NCI-H1417 (cell line): Measurements from ENCODE around the gene C13orf46.
A peak's percentile ranks its signal among the peaks of the same experiment; 100 is the strongest.

Source experiments
- DNase-seq, 3 experiments: peaks; one replicate each; lab custom pipeline; 2025; lab: John Stamatoyannopoulos, UW

Gene C13orf46

DNA sequence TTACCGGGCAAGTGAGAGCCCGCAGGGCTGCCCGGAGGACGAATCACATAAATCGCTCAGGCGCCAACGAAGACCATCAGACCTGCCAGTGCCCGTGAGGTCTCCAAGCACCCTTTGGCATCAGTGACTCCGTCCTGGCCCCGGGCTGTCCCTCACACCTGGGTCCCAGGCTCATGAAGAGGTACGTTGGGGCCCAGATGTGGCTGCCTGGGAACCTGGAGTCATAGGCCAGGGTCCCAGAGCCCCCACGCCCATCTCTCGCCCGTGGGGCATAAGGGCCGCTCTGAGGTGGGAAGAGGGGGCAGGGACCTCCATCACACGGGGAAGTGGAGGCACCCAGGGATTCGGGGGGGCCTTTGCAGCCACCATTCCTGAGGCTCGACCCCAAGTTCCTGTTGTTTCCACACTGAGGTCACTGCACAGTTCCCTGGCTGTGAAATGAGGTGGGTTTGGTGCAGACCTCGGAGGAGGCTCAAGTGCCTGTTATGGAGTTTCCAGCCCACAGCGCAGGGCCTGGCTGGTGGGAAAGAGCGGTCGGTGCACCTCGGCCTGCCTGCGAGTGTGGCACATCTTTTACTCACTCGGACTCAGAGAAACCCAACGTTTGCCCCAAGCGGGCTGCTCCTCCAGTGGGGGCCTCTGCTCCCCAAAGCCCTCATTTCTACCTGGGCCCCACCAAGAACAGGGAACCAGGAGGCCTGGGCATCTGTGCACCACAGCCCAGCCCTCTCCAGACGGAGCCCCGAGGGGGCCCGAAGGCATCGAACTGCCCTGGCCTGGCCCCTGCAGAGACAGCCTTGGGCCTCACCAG lies 35.9 kb upstream of the C13orf46 start:
- DNase-seq = no peak

- DNase-seq = no peak
These were observed 35.2 kb upstream of the C13orf46 start for GRCh38 chr13:114008964-114009589.

DNA sequence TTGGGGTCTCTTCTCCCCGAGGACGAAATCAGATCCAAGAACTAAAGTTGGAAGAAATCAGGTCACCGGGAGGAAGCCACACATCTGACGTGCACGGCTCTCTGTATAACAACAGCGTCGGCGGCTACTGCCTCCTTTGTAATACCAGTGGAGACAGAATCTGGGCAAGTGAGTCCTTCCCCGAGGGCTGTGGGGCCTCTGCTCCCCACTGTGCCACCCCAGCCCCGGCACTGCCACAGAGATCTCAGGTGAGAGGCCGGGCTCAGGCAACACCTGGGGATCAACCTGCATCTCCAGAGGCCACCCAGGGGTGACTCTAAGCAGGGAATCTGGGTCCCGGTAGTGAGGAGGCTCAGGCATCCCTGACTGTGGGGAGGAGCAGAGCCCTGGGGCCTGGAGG lies 33.7 kb upstream of the C13orf46 start:
- DNase-seq = no peak

- no peak for DNase-seq
These were observed 31.4 kb upstream of the C13orf46 start for GRCh38 chr13:114005206-114005724.

- DNase-seq = peak in 1 of 3 experiments; percentile 54
These were observed 30.7 kb upstream of the C13orf46 start for GRCh38 chr13:114004420-114005205.

GRCh38 chr13:114002771-114003321 lies 29.0 kb upstream of the C13orf46 start:
- DNase-seq = no peak

DNA sequence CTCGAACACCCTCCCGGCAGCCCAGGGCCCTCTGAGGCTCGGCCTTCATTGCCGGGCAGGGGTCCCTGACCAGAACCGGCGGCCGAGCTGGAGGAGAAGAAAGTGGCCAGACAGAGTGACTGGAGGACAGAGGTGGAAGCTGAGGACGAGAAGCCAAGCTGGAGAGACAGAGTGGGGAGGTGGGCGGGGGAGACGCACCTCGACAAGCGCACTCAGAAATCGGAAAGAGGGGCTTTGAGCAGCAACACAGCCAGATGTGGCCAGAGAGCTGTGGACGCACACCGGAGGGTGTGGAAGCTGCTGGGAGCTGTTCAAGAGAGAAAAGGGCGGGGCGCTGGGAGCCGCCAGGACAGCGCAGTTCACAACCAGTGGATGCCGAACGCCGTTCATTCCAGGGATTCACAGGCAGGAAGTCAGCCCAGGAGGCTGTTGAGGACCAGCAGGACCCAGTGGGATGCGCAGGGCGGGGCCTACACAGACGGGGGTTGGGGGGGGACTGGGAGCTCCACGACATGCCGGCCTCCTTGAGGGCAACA lies 28.2 kb upstream of the C13orf46 start:
- DNase-seq = peak in 1 of 3 experiments; percentile 48

- no peak for DNase-seq
These were observed 27.6 kb upstream of the C13orf46 start for GRCh38 chr13:114001331-114002008.

DNA sequence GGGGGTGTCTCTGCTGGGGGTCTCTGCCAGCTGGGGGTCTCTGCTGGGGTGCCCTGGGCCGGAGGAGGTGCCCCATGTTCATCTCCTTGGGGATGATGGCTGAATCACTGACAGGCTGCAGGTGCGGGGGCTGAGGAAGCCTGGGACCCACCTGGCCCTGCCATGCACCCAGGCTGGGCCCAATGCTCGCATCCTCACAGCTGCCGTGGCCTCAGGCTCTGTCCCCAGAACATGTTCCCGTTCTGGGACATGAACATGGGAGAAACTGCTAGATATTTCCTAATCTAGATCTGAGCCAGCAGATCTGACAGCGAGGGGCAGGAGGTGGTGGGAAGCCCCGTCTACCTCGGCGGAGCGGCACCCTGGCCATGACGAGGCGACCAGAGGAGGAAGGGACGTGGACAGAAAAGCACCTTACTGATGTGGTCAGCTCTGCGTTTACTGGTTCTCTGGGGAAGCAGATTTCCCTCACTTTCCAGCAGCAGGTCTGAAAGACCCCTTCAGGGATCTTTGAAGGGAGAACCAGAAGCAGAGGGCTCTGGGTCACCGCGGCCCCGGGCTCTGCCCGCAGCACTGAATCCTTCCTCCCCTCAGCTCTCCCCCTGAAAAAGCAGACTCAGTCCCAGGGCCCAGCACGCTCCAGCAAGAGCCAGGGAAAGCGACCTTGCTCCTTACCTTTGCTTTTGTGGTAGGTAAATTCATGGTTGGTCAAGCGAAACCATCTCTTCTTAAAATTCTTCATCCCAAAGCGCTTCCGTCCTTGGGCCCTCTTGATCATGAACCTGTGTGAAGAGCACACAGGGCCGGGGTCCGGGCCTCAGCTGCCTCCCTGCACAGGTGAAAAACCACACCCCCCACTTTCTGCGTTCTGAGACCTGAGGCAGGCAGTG lies 26.5 kb upstream of the C13orf46 start:
- no peak for DNase-seq

DNA sequence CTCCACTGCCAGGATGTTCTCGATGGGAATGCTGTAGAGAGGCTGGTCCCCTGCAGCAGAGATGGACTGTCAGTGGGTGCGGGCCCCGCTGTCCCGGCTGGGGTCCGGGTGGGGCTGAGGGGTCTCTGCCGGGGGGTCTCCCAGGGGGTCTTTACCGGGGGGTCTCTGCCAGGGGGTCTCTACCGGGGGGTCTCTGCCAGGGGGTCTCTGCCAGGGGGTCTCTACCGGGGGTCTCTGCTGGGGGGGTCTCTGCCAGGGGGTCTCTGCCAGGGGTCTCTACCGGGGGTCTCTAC lies 25.7 kb upstream of the C13orf46 start:
- no peak for DNase-seq

DNA sequence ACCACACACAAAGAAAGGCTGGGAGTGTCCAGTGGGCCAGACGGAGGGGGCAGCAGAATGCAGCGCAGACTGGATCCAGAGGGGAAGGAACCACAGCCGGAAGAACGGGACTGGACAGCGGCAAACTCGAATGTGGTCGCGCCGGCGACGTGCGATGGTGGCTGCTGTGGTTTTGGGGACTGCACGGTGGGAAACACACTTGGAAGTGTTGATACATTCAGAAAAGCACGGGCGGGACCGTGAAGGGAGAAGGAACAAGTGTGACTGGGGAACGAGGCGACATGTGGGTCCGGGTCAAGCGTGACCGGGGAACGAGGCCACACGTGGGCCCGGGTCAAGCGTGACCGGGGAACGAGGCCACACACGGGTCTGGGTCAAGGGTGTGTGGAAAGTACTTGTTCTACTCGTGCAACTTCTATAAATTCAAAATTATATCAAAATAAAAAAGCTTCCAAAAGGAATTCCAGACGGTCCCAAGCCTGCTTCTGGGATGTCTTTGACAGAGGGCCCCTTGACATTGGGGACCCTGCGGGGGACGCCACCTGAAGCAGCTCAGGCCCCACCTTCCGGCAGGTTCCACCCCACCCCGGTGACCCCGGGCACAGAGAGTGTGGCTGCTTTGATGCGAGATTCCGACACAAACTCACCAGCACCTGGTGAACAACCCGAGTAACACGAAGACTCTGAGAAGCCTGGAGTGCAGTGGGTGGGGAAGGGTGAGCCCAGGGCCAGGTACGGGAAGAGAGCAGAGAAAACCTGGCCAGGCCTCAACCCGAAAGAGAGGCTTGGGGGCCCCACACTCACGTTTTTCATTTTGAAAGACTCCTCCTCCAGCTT lies 25.1 kb upstream of the C13orf46 start:
- DNase-seq = no peak

- DNase-seq = no peak
These were observed 24.2 kb upstream of the C13orf46 start for GRCh38 chr13:113997845-113998751.

DNA sequence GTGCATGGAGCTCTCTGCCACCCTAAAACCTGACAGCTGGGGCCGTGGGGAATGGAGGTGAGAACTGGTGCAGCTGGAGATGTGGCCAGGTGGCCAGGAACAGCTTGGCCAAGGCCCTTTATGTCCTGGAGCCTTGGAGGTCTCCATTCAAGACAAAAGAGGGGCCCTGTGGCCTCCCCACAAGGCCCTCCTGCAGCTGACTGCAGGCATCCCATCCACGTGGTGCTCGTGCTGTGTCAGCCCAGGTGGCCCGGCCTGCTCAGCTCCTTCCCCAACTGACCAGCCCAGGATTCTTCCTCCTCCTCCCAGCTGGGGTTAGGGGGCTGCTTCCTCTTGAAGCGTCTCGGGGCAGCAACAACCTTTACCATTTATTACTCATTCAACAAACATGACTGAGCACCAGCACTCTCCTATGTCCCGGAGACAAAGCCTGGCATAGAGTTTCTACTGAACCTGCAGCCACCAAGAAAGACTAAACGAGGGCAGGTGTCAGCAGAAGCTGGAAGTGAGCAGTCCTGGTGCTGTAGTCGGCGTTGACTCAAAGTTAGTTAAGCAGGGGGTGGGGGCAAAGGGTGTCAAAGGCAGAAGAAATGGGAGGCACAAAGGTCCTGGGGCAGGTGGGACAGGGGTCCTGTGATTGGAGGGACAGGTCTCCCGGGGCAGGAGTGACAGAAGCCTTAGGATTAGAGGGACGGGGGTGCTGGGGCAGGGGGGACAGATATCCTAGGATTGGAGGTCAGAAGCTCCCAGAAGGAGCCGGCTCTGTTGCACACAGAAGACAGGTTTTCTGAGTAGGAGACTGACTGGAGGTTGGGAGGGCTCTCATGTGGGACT lies 23.3 kb upstream of the C13orf46 start:
- no peak for DNase-seq

- DNase-seq = no peak
These were observed 22.4 kb upstream of the C13orf46 start for GRCh38 chr13:113996081-113996911.

GRCh38 chr13:113995051-113995601 lies 21.2 kb upstream of the C13orf46 start:
- DNase-seq = no peak

- DNase-seq = no peak
These were observed 18.6 kb upstream of the C13orf46 start for GRCh38 chr13:113992276-113993005.
